HCT116 (cell line): ENCODE data around the gene PEF1. TPM values are rescaled to one million over a fixed set of nuclear protein-coding genes. Genes with fewer than 3 reads are reported as not detected.

Experiments used
- ATAC-seq: fragments of 200-7000 bp; cut with Tn5 transposase; 2 replicates; pipeline ENCODE4 v1.9.1; 2020; ENCODE audit warnings: mild to moderate bottlenecking, moderate library complexity
- BruUV-seq: library from RNA; stranded (reverse); fragments of 400-500 nt; replicated peaks from 2 replicates; lab custom pipeline; 2021; lab: Mats Ljungman, UMichigan
- CTCF ChIA-PET: fragments of 300-600 bp; sonication (Branson Sonifier 250); formaldehyde crosslinking; loops from one replicate; lab custom pipeline; 2021; ENCODE audit warnings: antibody characterized with exemption; lab: Charles Lee
- POLR2A ChIA-PET: fragments of 300-600, 350-600 bp; sonication (Branson Sonifier 250); formaldehyde crosslinking; loops from one replicate; lab custom pipeline; 2021; ENCODE audit warnings: antibody characterized with exemption; lab: Charles Lee
- RAD21 ChIA-PET, 2 experiments: fragments of 300-600 bp; sonication (Branson Sonifier 250); formaldehyde crosslinking; loops; one replicate each; lab custom pipeline; 2023; ENCODE audit warnings: low total read pairs in 2 of 2; ENCODE audit not compliant: uncharacterized antibody in 2 of 2, unreplicated experiment in 2 of 2, low non-redundant PET in 1 of 2; lab: Charles Lee
- DNase-seq: peaks from one replicate; pipeline ENCODE4 v3.0.0-alpha.2; 2010; ENCODE audit warnings: low read depth, low spot score
- H2AFZ ChIP-seq: fragments of 200-600 bp; shearing (Covaris generic), sonication (generic); 2 replicates; pipeline ENCODE4 v1.6.1; 2017; ENCODE audit warnings: low read depth, mixed run types, mixed read lengths, antibody characterized with exemption, low read length; ENCODE audit not compliant: poor library complexity, severe bottlenecking
- H3K27ac ChIP-seq: 2 replicates; pipeline ENCODE4 v1.5.1; 2012; ENCODE audit warnings: low read depth, low read length
- H3K27me3 ChIP-seq: fragments of 200-600 bp; sonication (generic); 2 replicates; pipeline ENCODE4 v1.6.1; 2016; ENCODE audit warnings: mixed run types, low read length, mixed read lengths; ENCODE audit not compliant: insufficient read depth
- H3K36me3 ChIP-seq, 2 experiments: fragments of 200-500 bp in 1 of 2; fragments of 200-600 bp in 1 of 2; sonication (Bioruptor generic) in 1 of 2; sonication (generic) in 1 of 2; 2 replicates each; pipeline versions ENCODE4 v1.5.1 to v1.6.1; 2014 to 2016; ENCODE audit warnings: low read length in 2 of 2, inconsistent platforms in 1 of 2, mixed read lengths in 1 of 2, mixed run types in 1 of 2; ENCODE audit not compliant: insufficient read depth in 2 of 2, control insufficient read depth in 1 of 2
- H3K4me1 ChIP-seq, 2 experiments: fragments of 200-600 bp in 1 of 2; sonication (generic) in 1 of 2; 2 replicates each; pipeline versions ENCODE4 v1.5.1 to v1.6.1; 2012 to 2017; ENCODE audit warnings: low read length in 2 of 2, inconsistent platforms in 1 of 2, mild to moderate bottlenecking in 1 of 2, mixed read lengths in 1 of 2, mixed run types in 1 of 2, moderate library complexity in 1 of 2; ENCODE audit not compliant: insufficient read depth in 2 of 2, control insufficient read depth in 1 of 2
- H3K4me2 ChIP-seq: fragments of 200-600 bp; sonication (generic); 2 replicates; pipeline ENCODE4 v1.6.1; 2017; ENCODE audit warnings: mixed run types, low read length, mixed read lengths
- H3K4me3 ChIP-seq, 2 experiments: fragments of 200-600 bp in 1 of 2; sonication (generic) in 1 of 2; replicated peaks in 1 of 2; 2 replicates each; pipeline ENCODE4 v1.5.1; 2011 to 2016; ENCODE audit warnings: low read length in 2 of 2, control low read depth in 1 of 2, low read depth in 1 of 2, mild to moderate bottlenecking in 1 of 2, mixed read lengths in 1 of 2, mixed run types in 1 of 2
- H3K79me2 ChIP-seq: fragments of 200-600 bp; sonication (generic); 2 replicates; pipeline ENCODE4 v1.6.1; 2017; ENCODE audit warnings: mild to moderate bottlenecking, mixed run types, low read length, moderate library complexity, mixed read lengths; ENCODE audit not compliant: insufficient read depth
- H3K9ac ChIP-seq: fragments of 200-600 bp; sonication (generic); 2 replicates; pipeline ENCODE4 v1.6.1; 2016; ENCODE audit warnings: low read length, mixed read lengths
- H3K9me2 ChIP-seq: fragments of 200-600 bp; sonication (generic), shearing (Covaris generic); 2 replicates; pipeline ENCODE4 v1.6.1; 2017; ENCODE audit warnings: mixed run types, mild to moderate bottlenecking, moderate library complexity; ENCODE audit not compliant: insufficient read depth
- H3K9me3 ChIP-seq, 2 experiments: fragments of 200-500 bp in 1 of 2; fragments of 200-600 bp in 1 of 2; sonication (Bioruptor generic) in 1 of 2; sonication (generic) in 1 of 2; 2 replicates each; pipeline ENCODE4 v1.6.1; 2014 to 2017; ENCODE audit warnings: low read length in 2 of 2, mixed read lengths in 2 of 2, inconsistent platforms in 1 of 2, low read depth in 1 of 2, mild to moderate bottlenecking in 1 of 2, mixed run types in 1 of 2, moderate library complexity in 1 of 2; ENCODE audit not compliant: control insufficient read depth in 1 of 2, insufficient read depth in 1 of 2
- H4K20me1 ChIP-seq: fragments of 200-600 bp; sonication (generic), shearing (Covaris generic); 2 replicates; pipeline ENCODE4 v1.6.1; 2017; ENCODE audit warnings: mixed run types, mild to moderate bottlenecking, moderate library complexity; ENCODE audit not compliant: insufficient read depth
- ATF3 ChIP-seq: IDR thresholded peaks from 2 replicates; pipeline ENCODE4 v1.6.1; 2012
- CBX3 ChIP-seq: IDR thresholded peaks from 2 replicates; pipeline ENCODE4 v1.6.1; 2012; ENCODE audit warnings: low read depth
- EGR1 ChIP-seq: IDR thresholded peaks from 2 replicates; pipeline ENCODE4 v1.6.1; 2012; ENCODE audit warnings: low read depth
- ELF1 ChIP-seq: IDR thresholded peaks from 2 replicates; pipeline ENCODE4 v1.6.1; 2012; ENCODE audit warnings: low read depth, borderline replicate concordance
- EZH2phosphoT487 ChIP-seq: fragments of 200-600 bp; IDR thresholded peaks from 2 replicates; pipeline ENCODE4 v1.6.1; 2018; ENCODE audit warnings: antibody characterized with exemption, borderline replicate concordance
- FOSL1 ChIP-seq: IDR thresholded peaks from 2 replicates; pipeline ENCODE4 v1.6.1; 2012; ENCODE audit warnings: low read depth
- MAX ChIP-seq: IDR thresholded peaks from 2 replicates; pipeline ENCODE4 v1.6.1; 2012
- POLR2A ChIP-seq: IDR thresholded peaks from 2 replicates; pipeline ENCODE4 v1.7.0; 2011; ENCODE audit warnings: borderline replicate concordance; ENCODE audit not compliant: insufficient read depth, insufficient read length; ENCODE audit errors: extremely low read depth
- POLR2AphosphoS5 ChIP-seq: IDR thresholded peaks from 2 replicates; pipeline ENCODE4 v1.6.1; 2011; ENCODE audit warnings: mild to moderate bottlenecking, low read depth, low read length, moderate library complexity
- RAD21 ChIP-seq: IDR thresholded peaks from 2 replicates; pipeline ENCODE4 v1.6.1; 2012; ENCODE audit warnings: low read depth, mild to moderate bottlenecking
- REST ChIP-seq: IDR thresholded peaks from 2 replicates; pipeline ENCODE4 v1.6.1; 2012; ENCODE audit warnings: low read depth
- SIN3A ChIP-seq: IDR thresholded peaks from 2 replicates; pipeline ENCODE4 v1.6.1; 2012; ENCODE audit warnings: low read depth
- ZBTB33 ChIP-seq: IDR thresholded peaks from 2 replicates; pipeline ENCODE4 v1.6.1; 2011; ENCODE audit warnings: mild to moderate bottlenecking, low read length, moderate library complexity; ENCODE audit not compliant: insufficient replicate concordance; ENCODE audit errors: extremely low read depth
- ZNF274 ChIP-seq: fragments of 200-500 bp; sonication (Bioruptor generic); IDR thresholded peaks from 2 replicates; pipeline ENCODE4 v1.6.1; 2014; ENCODE audit warnings: mild to moderate bottlenecking, low read depth, low read length, inconsistent platforms
- intact Hi-C: fragments of 100-400 bp; cut with micrococcal nuclease; formaldehyde crosslinking; loops from 2 replicates; pipeline ENCODE4 v1.10.0; 2022
- total RNA-seq: library from RNA; stranded (reverse); gene quantifications from one replicate; pipeline ENCODE4 v1.2.1, GENCODE V29; 2021; ENCODE audit not compliant: unreplicated experiment

The PEF1 gene
- total RNA-seq, 1 experiment from 2014 or later, result 37.6 TPM

- TF ChIP-seq REST, result no peak
- no peak for TF ChIP-seq EZH2phosphoT487
These were observed at the start of gene PEF1 (continued) for GRCh38 chr1:31644560-31645273.

- ChIA-PET CTCF (no interaction called here), RAD21 (no interaction called here), POLR2A (no interaction called here)
- no peak overlapping the region for H3K4me3 ChIP-seq
- H2AFZ ChIP-seq, result no peak overlapping the region
- BruUV-seq, result no TSS peak
- TF ChIP-seq ZBTB33 (no peak), ZNF274 (no peak), FOSL1 (no peak), RAD21 (no peak), ELF1 (no peak), CBX3 (no peak), SIN3A (no peak), MAX (no peak), EZH2phosphoT487 (no peak), EGR1 (no peak), ATF3 (no peak), POLR2A (no peak), POLR2AphosphoS5 (no peak)
- H3K9me3 ChIP-seq, result no peaks in the 10 kb centered on the region
- H3K27me3 ChIP-seq, result no peaks in the 10 kb centered on the region
- no peak for ATAC-seq
- no peak overlapping the region for H3K27ac ChIP-seq
- no peak overlapping the region for H3K4me2 ChIP-seq
- no peaks in the 10 kb centered on the region for H3K79me2 ChIP-seq
- H3K4me1 ChIP-seq, result peaks cover 12 to 41% of the 10 kb centered on the region in 2 experiments
- H3K9me2 ChIP-seq, result no peaks in the 10 kb centered on the region
- no peak overlapping the region for H3K9ac ChIP-seq
- H3K36me3 ChIP-seq, result no peaks in the 10 kb centered on the region
- DNase-seq, result no peak
- H4K20me1 ChIP-seq, result no peaks in the 10 kb centered on the region
- intact Hi-C loops, result no loop called here
These were observed 48.6 kb upstream of the PEF1 start for GRCh38 chr1:31693231-31693630.
